Measurements from ENCODE around the gene ESYT3.

ESYT3 gene

DNA sequence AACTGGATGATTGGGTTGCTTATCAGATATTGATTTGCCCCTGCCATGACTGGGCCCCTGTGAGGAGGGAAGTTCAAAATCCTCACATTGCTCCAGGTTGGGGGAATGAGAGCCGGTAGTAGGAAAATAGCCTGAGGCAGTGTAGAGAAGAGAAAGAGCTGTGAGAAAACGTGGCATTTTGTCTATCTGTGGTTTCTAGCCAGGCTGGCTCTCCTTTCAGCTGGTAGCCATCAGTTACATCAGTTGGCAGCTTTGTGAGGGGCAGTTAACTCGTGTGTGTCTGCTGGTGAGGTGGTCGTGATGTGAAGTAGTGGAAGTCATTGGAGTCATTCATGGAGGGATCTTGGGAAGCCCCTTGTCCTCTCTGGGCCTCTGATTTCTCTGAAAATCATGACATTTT lies 5.2 kb downstream of the ESYT3 start:
- H3K9me3 ChIP-seq (ENCODE audit: low read length), result no peaks in the 10 kb centered on the region
- H3K4me3 ChIP-seq (ENCODE audit: low read depth, low read length, poor library complexity, severe bottlenecking), result no peak overlapping the region
- no peaks in the 10 kb centered on the region for H4K20me1 ChIP-seq (ENCODE audit: insufficient read depth, low read length)
- no peak overlapping the region for H3K4me2 ChIP-seq (ENCODE audit: low read length)
- H3K27me3 ChIP-seq (ENCODE audit: insufficient read depth, low read length), result peaks cover 19% of the 10 kb centered on the region
- no peaks in the 10 kb centered on the region for H3K79me2 ChIP-seq (ENCODE audit: insufficient read depth, low read length)
- no peaks in the 10 kb centered on the region for H3F3A ChIP-seq (ENCODE audit: insufficient read depth, low read length)
- no peak for TF ChIP-seq CTCF (IDR thresholded peaks at IDR 0.05; ENCODE audit: low read length)
- no peak for TF ChIP-seq EZH2 (IDR thresholded peaks at IDR 0.05; ENCODE audit: borderline replicate concordance, low read length)
- no peak overlapping the region for H3K9ac ChIP-seq (ENCODE audit: low read length)
- no peaks in the 10 kb centered on the region for H3K9me2 ChIP-seq (ENCODE audit: low read depth, low read length)
- no peak overlapping the region for H2AFZ ChIP-seq (ENCODE audit: low read length)
- H3K36me3 ChIP-seq (ENCODE audit: insufficient read depth, low read length), result no peaks in the 10 kb centered on the region
- H3K4me1 ChIP-seq (ENCODE audit: insufficient read depth, low read length, severe bottlenecking), result no peaks in the 10 kb centered on the region
- no peak overlapping the region for H3K27ac ChIP-seq (ENCODE audit: low read depth, low read length, poor library complexity, severe bottlenecking)

GRCh38 chr3:138440121-138440521 lies 5.7 kb downstream of the ESYT3 start:
- Histone ChIP-seq H2AFZ (ENCODE audit: low read length) (no peak overlapping the region), H3K9ac (ENCODE audit: low read length) (no peak overlapping the region), H3K9me3 (ENCODE audit: low read length) (no peaks in the 10 kb centered on the region), H3K4me1 (ENCODE audit: insufficient read depth, low read length, severe bottlenecking) (no peaks in the 10 kb centered on the region), H4K20me1 (ENCODE audit: insufficient read depth, low read length) (no peaks in the 10 kb centered on the region), H3K27me3 (ENCODE audit: insufficient read depth, low read length) (peaks cover 19% of the 10 kb centered on the region), H3F3A (ENCODE audit: insufficient read depth, low read length) (no peaks in the 10 kb centered on the region), H3K79me2 (ENCODE audit: insufficient read depth, low read length) (no peaks in the 10 kb centered on the region), H3K4me2 (ENCODE audit: low read length) (no peak overlapping the region), H3K36me3 (ENCODE audit: insufficient read depth, low read length) (no peaks in the 10 kb centered on the region), H3K9me2 (ENCODE audit: low read depth, low read length) (no peaks in the 10 kb centered on the region), H3K4me3 (ENCODE audit: low read depth, low read length, poor library complexity, severe bottlenecking) (no peak overlapping the region), H3K27ac (ENCODE audit: low read depth, low read length, poor library complexity, severe bottlenecking) (no peak overlapping the region)
- no peak for TF ChIP-seq CTCF (IDR thresholded peaks at IDR 0.05; ENCODE audit: low read length)
- no peak for TF ChIP-seq EZH2 (IDR thresholded peaks at IDR 0.05; ENCODE audit: borderline replicate concordance, low read length)

- H3K9me3 ChIP-seq (ENCODE audit: low read length), result no peaks in the 10 kb centered on the region
- no peak overlapping the region for H3K4me3 ChIP-seq (ENCODE audit: low read depth, low read length, poor library complexity, severe bottlenecking)
- no peak overlapping the region for H2AFZ ChIP-seq (ENCODE audit: low read length)
- no peak overlapping the region for H3K9ac ChIP-seq (ENCODE audit: low read length)
- H3K27ac ChIP-seq (ENCODE audit: low read depth, low read length, poor library complexity, severe bottlenecking), result no peak overlapping the region
- no peaks in the 10 kb centered on the region for H3K36me3 ChIP-seq (ENCODE audit: insufficient read depth, low read length)
- no peaks in the 10 kb centered on the region for H4K20me1 ChIP-seq (ENCODE audit: insufficient read depth, low read length)
- no peaks in the 10 kb centered on the region for H3K4me1 ChIP-seq (ENCODE audit: insufficient read depth, low read length, severe bottlenecking)
- H3K4me2 ChIP-seq (ENCODE audit: low read length), result no peak overlapping the region
- H3K9me2 ChIP-seq (ENCODE audit: low read depth, low read length), result no peaks in the 10 kb centered on the region
- H3F3A ChIP-seq (ENCODE audit: insufficient read depth, low read length), result no peaks in the 10 kb centered on the region
- H3K27me3 ChIP-seq (ENCODE audit: insufficient read depth, low read length), result peaks cover 19% of the 10 kb centered on the region
- H3K79me2 ChIP-seq (ENCODE audit: insufficient read depth, low read length), result no peaks in the 10 kb centered on the region
- TF ChIP-seq CTCF (IDR thresholded peaks at IDR 0.05; ENCODE audit: low read length) (no peak), EZH2 (IDR thresholded peaks at IDR 0.05; ENCODE audit: borderline replicate concordance, low read length) (no peak)
Observed at GRCh38 chr3:138440596-138440995, 6.2 kb downstream of the ESYT3 start.

Data from OCI-LY1 (cell line).